Activated naive CD4-positive, alpha-beta T cell treated with anti-CD3 and anti-CD28 coated beads, Interleukin-2, amount 50 U/mL, for 24 hours (primary cell): ENCODE data around the gene ELF3.

Source experiments
- H3K27ac Mint-ChIP-seq: one replicate; pipeline ENCODE4 v1.8.0; 2021; ENCODE audit warnings: mild to moderate bottlenecking, mixed read lengths
- H3K27me3 Mint-ChIP-seq: one replicate; pipeline ENCODE4 v1.8.0; 2021; ENCODE audit warnings: mixed read lengths
- H3K36me3 Mint-ChIP-seq: one replicate; pipeline ENCODE4 v1.8.0; 2021; ENCODE audit warnings: mixed read lengths
- H3K4me1 Mint-ChIP-seq: one replicate; pipeline ENCODE4 v1.8.0; 2021; ENCODE audit warnings: mixed read lengths
- H3K4me3 Mint-ChIP-seq: one replicate; pipeline ENCODE4 v1.8.0; 2021; ENCODE audit warnings: mild to moderate bottlenecking, mixed read lengths
- H3K9me3 Mint-ChIP-seq: one replicate; pipeline ENCODE4 v1.8.0; 2021; ENCODE audit warnings: mixed read lengths

The ELF3 gene

GRCh38 chr1:201999625-202000238 is 10.7 kb upstream of the ELF3 start:
- H3K9me3 Mint-ChIP-seq: no peaks in the 10 kb centered on the region
- no peaks in the 10 kb centered on the region for H3K4me1 Mint-ChIP-seq
- no peaks in the 10 kb centered on the region for H3K27me3 Mint-ChIP-seq
- H3K27ac Mint-ChIP-seq: no peak overlapping the region
- H3K4me3 Mint-ChIP-seq: no peak overlapping the region
- peaks cover 13% of the 10 kb centered on the region for H3K36me3 Mint-ChIP-seq

GRCh38 chr1:202002507-202002906 is 7.9 kb upstream of the ELF3 start:
- no peaks in the 10 kb centered on the region for H3K4me1 Mint-ChIP-seq
- H3K27ac Mint-ChIP-seq: no peak overlapping the region
- no peaks in the 10 kb centered on the region for H3K9me3 Mint-ChIP-seq
- H3K27me3 Mint-ChIP-seq: no peaks in the 10 kb centered on the region
- H3K36me3 Mint-ChIP-seq: peaks cover 9% of the 10 kb centered on the region
- H3K4me3 Mint-ChIP-seq: no peak overlapping the region

GRCh38 chr1:202004711-202005110 is 5.7 kb upstream of the ELF3 start:
- no peaks in the 10 kb centered on the region for H3K27me3 Mint-ChIP-seq
- H3K4me1 Mint-ChIP-seq: no peaks in the 10 kb centered on the region
- no peak overlapping the region for H3K27ac Mint-ChIP-seq
- no peaks in the 10 kb centered on the region for H3K9me3 Mint-ChIP-seq
- no peak overlapping the region for H3K4me3 Mint-ChIP-seq
- peaks cover 9% of the 10 kb centered on the region for H3K36me3 Mint-ChIP-seq

GRCh38 chr1:202005958-202006357 is 4.4 kb upstream of the ELF3 start:
- Mint-ChIP-seq H3K27ac (no peak overlapping the region), H3K4me3 (no peak overlapping the region), H3K4me1 (no peaks in the 10 kb centered on the region), H3K27me3 (no peaks in the 10 kb centered on the region), H3K9me3 (no peaks in the 10 kb centered on the region), H3K36me3 (peaks cover 9% of the 10 kb centered on the region)

GRCh38 chr1:202007304-202007703 is 3.1 kb upstream of the ELF3 start:
- Mint-ChIP-seq H3K9me3 (no peaks in the 10 kb centered on the region), H3K27me3 (no peaks in the 10 kb centered on the region), H3K4me1 (no peaks in the 10 kb centered on the region), H3K4me3 (no peak overlapping the region), H3K36me3 (peaks cover 7% of the 10 kb centered on the region), H3K27ac (no peak overlapping the region)

GRCh38 chr1:202007805-202008489 is 2.4 kb upstream of the ELF3 start:
- peaks cover 7% of the 10 kb centered on the region for H3K36me3 Mint-ChIP-seq
- H3K4me1 Mint-ChIP-seq: no peaks in the 10 kb centered on the region
- H3K9me3 Mint-ChIP-seq: no peaks in the 10 kb centered on the region
- H3K27ac Mint-ChIP-seq: no peak overlapping the region
- no peak overlapping the region for H3K4me3 Mint-ChIP-seq
- no peaks in the 10 kb centered on the region for H3K27me3 Mint-ChIP-seq

- Mint-ChIP-seq H3K4me1 (no peaks in the 10 kb centered on the region), H3K27me3 (no peaks in the 10 kb centered on the region), H3K36me3 (peaks cover under 1% of the 10 kb centered on the region), H3K27ac (no peak overlapping the region), H3K4me3 (no peak overlapping the region), H3K9me3 (no peaks in the 10 kb centered on the region)
Observed at GRCh38 chr1:202009326-202010179, 834 bp upstream of the ELF3 start.

- Mint-ChIP-seq H3K27ac (no peak overlapping the region), H3K4me1 (no peaks in the 10 kb centered on the region), H3K4me3 (no peak overlapping the region), H3K9me3 (no peaks in the 10 kb centered on the region), H3K27me3 (peaks cover under 1% of the 10 kb centered on the region), H3K36me3 (no peaks in the 10 kb centered on the region)
Observed at GRCh38 chr1:202011994-202012393, 1.6 kb downstream of the ELF3 start.

- no peaks in the 10 kb centered on the region for H3K9me3 Mint-ChIP-seq
- peaks cover 2% of the 10 kb centered on the region for H3K27me3 Mint-ChIP-seq
- H3K36me3 Mint-ChIP-seq: no peaks in the 10 kb centered on the region
- H3K27ac Mint-ChIP-seq: no peak overlapping the region
- H3K4me3 Mint-ChIP-seq: no peak overlapping the region
- H3K4me1 Mint-ChIP-seq: no peaks in the 10 kb centered on the region
Observed at GRCh38 chr1:202012544-202013478, 2.4 kb downstream of the ELF3 start.

- no peak overlapping the region for H3K4me3 Mint-ChIP-seq
- no peak overlapping the region for H3K27ac Mint-ChIP-seq
- H3K4me1 Mint-ChIP-seq: no peaks in the 10 kb centered on the region
- no peaks in the 10 kb centered on the region for H3K36me3 Mint-ChIP-seq
- H3K9me3 Mint-ChIP-seq: no peaks in the 10 kb centered on the region
- peaks cover 2% of the 10 kb centered on the region for H3K27me3 Mint-ChIP-seq
Observed at GRCh38 chr1:202013603-202014002, 3.2 kb downstream of the ELF3 start.

GRCh38 chr1:202014060-202014459 is 3.7 kb downstream of the ELF3 start:
- no peaks in the 10 kb centered on the region for H3K36me3 Mint-ChIP-seq
- peaks cover 2% of the 10 kb centered on the region for H3K27me3 Mint-ChIP-seq
- no peaks in the 10 kb centered on the region for H3K9me3 Mint-ChIP-seq
- no peak overlapping the region for H3K27ac Mint-ChIP-seq
- H3K4me3 Mint-ChIP-seq: no peak overlapping the region
- no peaks in the 10 kb centered on the region for H3K4me1 Mint-ChIP-seq

- Mint-ChIP-seq H3K27me3 (peaks cover 2% of the 10 kb centered on the region), H3K4me3 (no peak overlapping the region), H3K36me3 (no peaks in the 10 kb centered on the region), H3K27ac (no peak overlapping the region), H3K9me3 (no peaks in the 10 kb centered on the region), H3K4me1 (no peaks in the 10 kb centered on the region)
Observed at GRCh38 chr1:202014915-202015661, 4.7 kb downstream of the ELF3 start.

GRCh38 chr1:202015662-202015937 is 5.2 kb downstream of the ELF3 start:
- H3K4me1 Mint-ChIP-seq: no peaks in the 10 kb centered on the region
- H3K27ac Mint-ChIP-seq: no peak overlapping the region
- H3K27me3 Mint-ChIP-seq: peaks cover 2% of the 10 kb centered on the region
- no peaks in the 10 kb centered on the region for H3K36me3 Mint-ChIP-seq
- no peaks in the 10 kb centered on the region for H3K9me3 Mint-ChIP-seq
- no peak overlapping the region for H3K4me3 Mint-ChIP-seq

- Mint-ChIP-seq H3K9me3 (no peaks in the 10 kb centered on the region), H3K4me1 (no peaks in the 10 kb centered on the region), H3K4me3 (no peak overlapping the region), H3K27ac (no peak overlapping the region), H3K36me3 (no peaks in the 10 kb centered on the region), H3K27me3 (peaks cover 2% of the 10 kb centered on the region)
Observed at GRCh38 chr1:202016022-202016810, 5.8 kb downstream of the ELF3 start.
